ENCODE data around the gene PLA2R1. TPM values are rescaled to one million over a fixed set of nuclear protein-coding genes. Genes with fewer than 3 reads are reported as not detected.

Gene PLA2R1
- total and polyA plus RNA-seq, 10 of the 15 experiments (the other 5 are each of a cell fraction or from before 2014, with no cell fraction given): 0.01 to 0.05 (median 0.02) TPM; not detected in 6

GRCh38 chr2:160091381-160091780 is 29.0 kb upstream of the PLA2R1 start:
- BruUV-seq (replicated peaks): no TSS peak
- FAIRE-seq: no peak
- H3K4me1 ChIP-seq (ENCODE audit: control insufficient read depth, insufficient read depth, low read length): no peaks in the 10 kb centered on the region
- intact Hi-C loops (cut with micrococcal nuclease; ENCODE audit: unreplicated experiment): no loop called here
- H3K4me3 ChIP-seq: no peak overlapping the region
- SMC1A ChIA-PET (ENCODE audit: uncharacterized antibody, unreplicated experiment): interaction anchor here (1.4 to 3.2 kb wide), 2 partner anchors 15 to 18 kb away, joined by 4 to 16 read pairs; no protein-coding TSS in a partner anchor
- peaks cover 13% of the 10 kb centered on the region for H3K9me3 ChIP-seq (replicated peaks; ENCODE audit: control insufficient read depth, insufficient read depth, low read length)
- RAD21 ChIA-PET (ENCODE audit: unreplicated experiment): no interaction called here
- ATAC-seq: no peak
- no peaks in the 10 kb centered on the region for H3K79me2 ChIP-seq (ENCODE audit: control insufficient read depth, insufficient read depth, low read length)
- POLR2A ChIA-PET: interaction anchor here (0.6 to 0.7 kb wide), 2 partner anchors 105 to 230 kb away, joined by 3 to 6 read pairs; no protein-coding TSS in a partner anchor
- H2AFZ ChIP-seq (ENCODE audit: control insufficient read depth, low read depth, low read length): no peak overlapping the region
- H3K27ac ChIP-seq (ENCODE audit: control insufficient read depth, insufficient read depth): no peak overlapping the region
- H3K4me2 ChIP-seq (ENCODE audit: control insufficient read depth, insufficient read depth): no peak overlapping the region
- H3K27me3 ChIP-seq (replicated peaks in 1 of 2; ENCODE audit: control insufficient read depth in 2 of 2, insufficient read depth in 2 of 2, low read length in 1 of 2): no peaks in the 10 kb centered on the region
- H4K20me1 ChIP-seq (ENCODE audit: control insufficient read depth, insufficient read depth): no peaks in the 10 kb centered on the region
- no peaks in the 10 kb centered on the region for H3K36me3 ChIP-seq (ENCODE audit: control insufficient read depth in 2 of 2, insufficient read depth in 2 of 2, low read length in 1 of 2)
- H3K9ac ChIP-seq (ENCODE audit: control insufficient read depth, insufficient read depth, low read length): no peak overlapping the region
- CTCF ChIA-PET: interaction anchor here (0.6 to 3.7 kb wide), 10 partner anchors 10 to 1189 kb away, joined by 3 to 19 read pairs (median 4); no protein-coding TSS in a partner anchor
- no peak for DNase-seq (ENCODE audit: low read depth, low spot score)
- in situ Hi-C loops (cut with MboI): no loop called here
- TF ChIP-seq, protein P1, sequence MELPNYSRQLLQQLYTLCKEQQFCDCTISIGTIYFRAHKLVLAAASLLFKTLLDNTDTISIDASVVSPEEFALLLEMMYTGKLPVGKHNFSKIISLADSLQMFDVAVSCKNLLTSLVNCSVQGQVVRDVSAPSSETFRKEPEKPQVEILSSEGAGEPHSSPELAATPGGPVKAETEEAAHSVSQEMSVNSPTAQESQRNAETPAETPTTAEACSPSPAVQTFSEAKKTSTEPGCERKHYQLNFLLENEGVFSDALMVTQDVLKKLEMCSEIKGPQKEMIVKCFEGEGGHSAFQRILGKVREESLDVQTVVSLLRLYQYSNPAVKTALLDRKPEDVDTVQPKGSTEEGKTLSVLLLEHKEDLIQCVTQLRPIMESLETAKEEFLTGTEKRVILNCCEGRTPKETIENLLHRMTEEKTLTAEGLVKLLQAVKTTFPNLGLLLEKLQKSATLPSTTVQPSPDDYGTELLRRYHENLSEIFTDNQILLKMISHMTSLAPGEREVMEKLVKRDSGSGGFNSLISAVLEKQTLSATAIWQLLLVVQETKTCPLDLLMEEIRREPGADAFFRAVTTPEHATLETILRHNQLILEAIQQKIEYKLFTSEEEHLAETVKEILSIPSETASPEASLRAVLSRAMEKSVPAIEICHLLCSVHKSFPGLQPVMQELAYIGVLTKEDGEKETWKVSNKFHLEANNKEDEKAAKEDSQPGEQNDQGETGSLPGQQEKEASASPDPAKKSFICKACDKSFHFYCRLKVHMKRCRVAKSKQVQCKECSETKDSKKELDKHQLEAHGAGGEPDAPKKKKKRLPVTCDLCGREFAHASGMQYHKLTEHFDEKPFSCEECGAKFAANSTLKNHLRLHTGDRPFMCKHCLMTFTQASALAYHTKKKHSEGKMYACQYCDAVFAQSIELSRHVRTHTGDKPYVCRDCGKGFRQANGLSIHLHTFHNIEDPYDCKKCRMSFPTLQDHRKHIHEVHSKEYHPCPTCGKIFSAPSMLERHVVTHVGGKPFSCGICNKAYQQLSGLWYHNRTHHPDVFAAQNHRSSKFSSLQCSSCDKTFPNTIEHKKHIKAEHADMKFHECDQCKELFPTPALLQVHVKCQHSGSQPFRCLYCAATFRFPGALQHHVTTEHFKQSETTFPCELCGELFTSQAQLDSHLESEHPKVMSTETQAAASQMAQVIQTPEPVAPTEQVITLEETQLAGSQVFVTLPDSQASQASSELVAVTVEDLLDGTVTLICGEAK (IDR thresholded peaks at IDR 0.05; ENCODE audit: borderline replicate concordance): no peak
- TF ChIP-seq, protein P2, sequence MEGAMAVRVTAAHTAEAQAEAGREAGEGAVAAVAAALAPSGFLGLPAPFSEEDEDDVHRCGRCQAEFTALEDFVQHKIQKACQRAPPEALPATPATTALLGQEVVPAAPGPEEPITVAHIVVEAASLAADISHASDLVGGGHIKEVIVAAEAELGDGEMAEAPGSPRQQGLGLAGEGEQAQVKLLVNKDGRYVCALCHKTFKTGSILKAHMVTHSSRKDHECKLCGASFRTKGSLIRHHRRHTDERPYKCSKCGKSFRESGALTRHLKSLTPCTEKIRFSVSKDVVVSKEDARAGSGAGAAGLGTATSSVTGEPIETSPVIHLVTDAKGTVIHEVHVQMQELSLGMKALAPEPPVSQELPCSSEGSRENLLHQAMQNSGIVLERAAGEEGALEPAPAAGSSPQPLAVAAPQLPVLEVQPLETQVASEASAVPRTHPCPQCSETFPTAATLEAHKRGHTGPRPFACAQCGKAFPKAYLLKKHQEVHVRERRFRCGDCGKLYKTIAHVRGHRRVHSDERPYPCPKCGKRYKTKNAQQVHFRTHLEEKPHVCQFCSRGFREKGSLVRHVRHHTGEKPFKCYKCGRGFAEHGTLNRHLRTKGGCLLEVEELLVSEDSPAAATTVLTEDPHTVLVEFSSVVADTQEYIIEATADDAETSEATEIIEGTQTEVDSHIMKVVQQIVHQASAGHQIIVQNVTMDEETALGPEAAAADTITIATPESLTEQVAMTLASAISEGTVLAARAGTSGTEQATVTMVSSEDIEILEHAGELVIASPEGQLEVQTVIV (IDR thresholded peaks at IDR 0.05; ENCODE audit: borderline replicate concordance, partially characterized antibody): no peak
- TF ChIP-seq BCL11A (IDR thresholded peaks at IDR 0.05; ENCODE audit: low read depth, low read length): no peak
- no peak for TF ChIP-seq POLR2AphosphoS2 (IDR thresholded peaks at IDR 0.05; ENCODE audit: low read depth, low read length)
- no peak for TF ChIP-seq ZNF24 (IDR thresholded peaks at IDR 0.05)
- no peak for TF ChIP-seq CBX5 (IDR thresholded peaks at IDR 0.05; ENCODE audit: low read depth)
- TF ChIP-seq, protein P3, sequence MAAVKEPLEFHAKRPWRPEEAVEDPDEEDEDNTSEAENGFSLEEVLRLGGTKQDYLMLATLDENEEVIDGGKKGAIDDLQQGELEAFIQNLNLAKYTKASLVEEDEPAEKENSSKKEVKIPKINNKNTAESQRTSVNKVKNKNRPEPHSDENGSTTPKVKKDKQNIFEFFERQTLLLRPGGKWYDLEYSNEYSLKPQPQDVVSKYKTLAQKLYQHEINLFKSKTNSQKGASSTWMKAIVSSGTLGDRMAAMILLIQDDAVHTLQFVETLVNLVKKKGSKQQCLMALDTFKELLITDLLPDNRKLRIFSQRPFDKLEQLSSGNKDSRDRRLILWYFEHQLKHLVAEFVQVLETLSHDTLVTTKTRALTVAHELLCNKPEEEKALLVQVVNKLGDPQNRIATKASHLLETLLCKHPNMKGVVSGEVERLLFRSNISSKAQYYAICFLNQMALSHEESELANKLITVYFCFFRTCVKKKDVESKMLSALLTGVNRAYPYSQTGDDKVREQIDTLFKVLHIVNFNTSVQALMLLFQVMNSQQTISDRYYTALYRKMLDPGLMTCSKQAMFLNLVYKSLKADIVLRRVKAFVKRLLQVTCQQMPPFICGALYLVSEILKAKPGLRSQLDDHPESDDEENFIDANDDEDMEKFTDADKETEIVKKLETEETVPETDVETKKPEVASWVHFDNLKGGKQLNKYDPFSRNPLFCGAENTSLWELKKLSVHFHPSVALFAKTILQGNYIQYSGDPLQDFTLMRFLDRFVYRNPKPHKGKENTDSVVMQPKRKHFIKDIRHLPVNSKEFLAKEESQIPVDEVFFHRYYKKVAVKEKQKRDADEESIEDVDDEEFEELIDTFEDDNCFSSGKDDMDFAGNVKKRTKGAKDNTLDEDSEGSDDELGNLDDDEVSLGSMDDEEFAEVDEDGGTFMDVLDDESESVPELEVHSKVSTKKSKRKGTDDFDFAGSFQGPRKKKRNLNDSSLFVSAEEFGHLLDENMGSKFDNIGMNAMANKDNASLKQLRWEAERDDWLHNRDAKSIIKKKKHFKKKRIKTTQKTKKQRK (IDR thresholded peaks at IDR 0.05; ENCODE audit: low read depth, low read length): no peak
- no peak for TF ChIP-seq MYC (IDR thresholded peaks at IDR 0.05; ENCODE audit: insufficient read depth, insufficient read length, insufficient replicate concordance, low read length, severe bottlenecking)
- TF ChIP-seq PRDM15 (CRISPR knock-in tag; IDR thresholded peaks at IDR 0.05): no peak
